Activated CD8-positive, alpha-beta memory T cell treated with anti-CD3 and anti-CD28 coated beads for 4 hours (primary cell): ENCODE measurements around the gene AGAP9.
"Not testable (repeated sequence)": the region's sequence is repeated elsewhere in the genome, so short reads cannot be mapped to it uniquely, and the experiment has no call there.

Experiments
- DNase-seq, 2 donors: peaks; one replicate each; pipeline ENCODE4 v3.0.0-alpha.2; 2020; ENCODE audit warnings: low read depth in 2 of 2

Gene AGAP9

DNA sequence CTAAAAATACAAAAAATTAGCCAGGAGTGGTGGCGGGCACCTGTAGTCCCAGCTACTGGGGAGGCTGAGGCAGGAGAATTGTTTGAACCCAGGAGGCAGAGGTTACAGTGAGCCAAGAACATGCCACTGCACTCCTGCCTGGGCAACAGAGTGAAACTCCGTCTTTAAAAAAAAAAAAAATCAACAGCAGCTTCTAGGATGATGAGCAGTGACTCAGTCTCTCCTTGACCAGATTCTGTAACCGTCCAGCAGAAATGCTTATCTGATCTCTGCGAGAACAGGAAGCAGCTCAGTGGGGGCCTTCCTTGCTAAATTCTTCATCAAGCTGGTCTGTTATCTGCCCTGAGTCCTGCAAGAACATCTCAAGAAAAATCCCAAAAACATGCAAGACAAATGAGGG is 37.5 kb downstream of the AGAP9 start:
- DNase-seq = not testable (repeated sequence)

DNA sequence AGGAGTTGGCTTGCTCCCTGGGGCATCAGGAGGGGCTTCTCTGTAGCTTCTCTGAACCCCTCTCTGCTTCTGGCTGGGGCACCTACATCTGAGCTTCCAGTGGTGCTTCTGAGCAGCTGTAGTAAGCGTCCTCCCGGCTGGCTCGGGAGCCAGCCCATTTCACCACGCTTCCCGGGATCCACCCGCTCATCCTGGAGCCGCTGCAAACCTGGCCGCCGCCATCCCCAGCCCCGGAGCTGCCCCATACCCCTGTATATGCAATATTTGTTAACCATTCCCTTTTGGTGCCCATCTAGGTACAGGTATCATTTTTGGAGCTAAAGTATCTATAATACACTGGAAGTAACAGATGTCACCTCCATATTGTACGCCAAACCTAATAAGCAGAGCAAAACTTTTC is 38.7 kb downstream of the AGAP9 start:
- DNase-seq = not testable (repeated sequence)

DNA sequence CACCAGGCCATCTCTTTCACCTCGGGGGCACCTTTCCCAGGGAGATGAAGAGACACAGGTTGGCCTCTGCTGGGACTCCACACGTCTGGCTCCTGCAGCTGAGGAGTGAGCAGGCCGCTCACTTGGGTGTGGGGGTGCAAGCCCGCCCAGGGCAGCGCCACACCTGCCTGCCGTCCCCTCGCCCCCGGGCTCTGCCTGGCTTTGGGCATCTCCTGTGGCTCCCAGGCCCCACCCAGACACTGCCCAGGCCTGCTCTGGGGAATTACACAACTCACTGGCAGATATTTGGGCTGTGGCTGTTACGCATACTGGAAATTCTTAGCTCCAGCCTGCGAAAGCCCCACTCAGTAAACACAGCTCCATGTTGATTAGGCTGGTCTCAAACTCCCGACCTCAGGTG is 39.5 kb downstream of the AGAP9 start, which contains the start of gene ANXA8:
Gene ANXA8, minus strand, starts transcription at position 193 of the 400 bp plus-strand sequence. Its CDS starts 182 bp downstream, at position 11.
- not testable (repeated sequence) for DNase-seq

DNA sequence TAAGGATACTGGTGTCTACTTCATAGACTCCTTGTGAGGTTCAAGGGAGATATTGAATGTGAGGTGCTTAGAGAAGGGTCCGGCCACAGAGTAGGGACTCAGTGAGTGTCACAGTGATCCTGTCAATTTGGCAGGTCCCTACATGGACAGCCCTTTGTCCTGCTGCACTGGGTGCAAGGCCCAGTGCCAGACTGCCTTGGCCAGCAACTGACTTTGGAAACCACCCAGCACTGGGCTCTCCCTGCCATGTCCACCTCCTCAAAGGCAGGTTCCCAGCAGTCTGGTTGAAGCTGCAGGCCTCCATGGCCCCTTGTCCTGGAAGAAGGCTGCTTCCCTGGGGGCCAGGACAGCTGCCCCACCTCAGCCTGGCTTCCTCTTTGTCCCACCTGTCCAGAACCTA is 41.1 kb downstream of the AGAP9 start:
- not testable (repeated sequence) for DNase-seq

DNA sequence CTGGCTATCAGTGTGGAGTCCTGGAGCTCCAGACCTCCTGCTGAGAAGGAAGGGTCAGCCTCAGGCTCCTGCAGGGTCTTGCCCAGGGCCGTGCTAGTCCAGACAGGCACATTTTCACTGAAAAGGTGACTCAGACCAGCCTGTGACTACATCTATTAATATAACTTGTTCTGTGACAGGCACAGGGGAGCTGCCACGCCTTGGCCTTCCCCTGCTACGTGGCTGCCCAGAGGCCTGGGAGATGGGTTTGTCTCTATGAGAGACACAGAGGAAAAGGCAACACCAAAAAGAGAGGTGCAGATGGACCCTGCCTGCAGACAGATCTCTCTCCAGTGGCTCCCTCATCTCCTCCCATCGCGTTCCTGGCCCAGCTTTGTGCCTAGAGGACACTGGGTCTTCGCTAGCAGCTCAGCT is 41.7 kb downstream of the AGAP9 start:
- not testable (repeated sequence) for DNase-seq

DNA sequence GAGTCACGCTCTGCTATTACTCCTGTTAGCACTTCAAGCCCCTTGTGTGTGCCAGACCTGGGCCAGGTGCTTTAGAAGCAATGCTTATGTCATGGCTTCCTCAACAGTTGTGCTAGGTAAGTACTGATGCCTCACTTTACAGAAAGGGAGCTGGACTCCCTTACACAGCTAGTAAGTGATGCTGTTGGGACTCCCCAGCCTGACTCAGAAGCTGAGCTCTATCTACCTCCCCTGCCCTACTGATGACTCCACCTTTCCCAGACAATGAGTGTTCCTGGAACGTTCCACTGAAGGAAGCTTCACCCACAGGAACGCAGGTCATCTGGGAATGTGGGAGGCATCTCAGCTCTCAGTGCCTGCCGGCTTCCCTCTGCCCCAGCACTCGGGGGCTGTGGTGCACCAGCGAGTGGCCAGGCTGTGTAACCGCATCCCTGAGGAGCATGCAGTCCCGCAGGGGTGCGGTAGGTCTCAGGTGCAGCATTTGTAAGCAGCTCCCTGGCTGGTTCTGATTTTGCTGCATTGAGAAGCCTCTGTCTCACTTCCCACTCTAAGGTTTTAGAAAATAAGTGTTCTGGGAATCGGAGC is 42.2 kb downstream of the AGAP9 start:
- not testable (repeated sequence) for DNase-seq

DNA sequence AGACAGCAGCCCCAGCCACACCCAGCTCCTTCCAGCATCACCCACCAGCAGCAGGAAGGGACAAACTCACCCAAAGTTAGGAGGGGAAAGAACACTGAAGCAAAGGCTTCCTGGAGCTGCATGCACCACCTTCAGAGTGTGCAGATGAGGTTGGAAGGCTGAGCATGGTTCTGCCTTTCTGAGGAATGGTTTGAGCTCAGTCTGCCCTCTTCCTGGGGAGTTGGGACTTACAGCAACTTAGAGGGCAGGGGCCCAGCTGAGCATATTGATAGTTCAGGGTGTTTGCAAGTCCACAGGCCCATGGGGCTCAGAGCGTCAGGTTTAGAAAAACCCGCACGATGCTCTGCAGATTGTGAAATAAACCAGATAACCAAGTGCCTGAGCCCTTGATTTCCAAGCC is 43.3 kb downstream of the AGAP9 start:
- not testable (repeated sequence) for DNase-seq

DNA sequence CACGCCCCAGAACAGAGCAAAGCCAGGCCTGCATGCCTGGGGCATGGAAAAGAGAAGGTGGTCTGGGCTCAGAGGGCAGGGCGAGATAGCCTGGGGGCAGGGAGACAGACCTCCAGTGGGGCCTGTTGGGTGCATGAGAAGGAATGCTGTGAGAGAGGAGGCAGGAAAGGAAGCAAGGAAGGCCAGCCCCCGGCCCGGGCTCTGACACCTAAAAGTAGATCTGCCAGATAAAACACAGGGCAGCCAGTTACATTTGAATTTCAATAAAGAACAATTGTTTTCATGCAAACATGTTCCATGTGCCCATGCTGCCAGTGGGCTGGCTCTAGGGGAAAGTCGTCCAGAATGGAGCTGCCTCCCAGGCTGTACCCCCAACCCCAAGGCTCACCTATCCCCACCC is 45.3 kb downstream of the AGAP9 start:
- DNase-seq = not testable (repeated sequence)

DNA sequence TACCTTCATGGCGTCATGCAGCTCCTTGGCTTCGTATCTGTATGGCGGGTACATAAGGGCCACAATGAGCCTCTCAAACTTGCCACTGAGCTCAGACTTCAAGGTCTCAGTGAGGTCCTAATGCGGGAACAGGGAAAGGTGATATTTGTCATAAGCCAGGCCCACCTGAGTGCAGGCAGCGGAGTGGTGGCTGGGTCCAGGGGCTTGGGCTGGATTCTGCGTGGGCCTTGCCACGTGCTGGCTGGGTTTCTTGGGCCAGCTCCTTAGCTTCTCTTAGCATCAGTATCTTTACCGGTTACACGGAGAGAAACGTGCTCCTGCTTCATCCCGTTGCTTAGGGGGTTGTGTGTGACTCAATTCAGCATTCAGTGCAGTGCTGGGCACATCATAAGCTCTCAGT is 46.4 kb downstream of the AGAP9 start:
- DNase-seq = not testable (repeated sequence)

DNA sequence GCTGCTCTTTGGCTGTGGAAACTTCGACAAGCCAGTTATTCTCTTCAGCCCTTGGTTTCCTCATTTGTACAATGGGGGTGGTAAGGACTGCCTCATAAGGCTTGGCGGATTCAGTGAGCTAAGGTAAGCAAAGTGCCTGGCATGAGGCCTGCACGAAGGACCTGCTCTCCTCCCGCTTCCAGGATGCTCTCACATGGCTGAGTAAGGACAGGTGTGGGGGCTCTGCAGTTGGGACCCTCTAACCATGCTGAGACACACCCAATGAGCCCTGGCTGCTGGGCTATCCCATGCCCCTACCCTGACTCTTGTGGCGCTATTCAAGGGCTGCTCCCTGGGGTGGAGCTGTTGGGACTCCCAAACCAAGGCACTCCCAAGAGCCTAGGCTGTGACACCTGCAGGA is 48.3 kb downstream of the AGAP9 start:
- not testable (repeated sequence) for DNase-seq

DNA sequence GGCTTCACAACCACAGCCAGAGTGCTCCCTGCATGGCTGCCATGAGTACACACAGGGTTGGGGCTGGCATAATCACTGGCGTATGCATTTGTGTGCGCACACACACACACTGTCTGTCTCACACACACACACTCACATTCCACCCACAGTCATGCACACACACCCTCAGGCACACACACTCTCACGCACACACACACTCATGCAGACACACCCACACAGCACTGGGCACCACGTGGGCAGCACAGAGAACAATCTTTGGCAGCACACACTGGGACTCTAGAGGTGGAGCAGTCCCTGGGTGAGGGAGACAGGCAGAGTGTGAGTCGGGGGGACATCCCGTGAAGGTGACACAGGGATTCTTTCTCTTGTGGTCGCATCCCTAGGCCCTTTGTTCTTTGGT is 49.9 kb downstream of the AGAP9 start:
- not testable (repeated sequence) for DNase-seq

DNA sequence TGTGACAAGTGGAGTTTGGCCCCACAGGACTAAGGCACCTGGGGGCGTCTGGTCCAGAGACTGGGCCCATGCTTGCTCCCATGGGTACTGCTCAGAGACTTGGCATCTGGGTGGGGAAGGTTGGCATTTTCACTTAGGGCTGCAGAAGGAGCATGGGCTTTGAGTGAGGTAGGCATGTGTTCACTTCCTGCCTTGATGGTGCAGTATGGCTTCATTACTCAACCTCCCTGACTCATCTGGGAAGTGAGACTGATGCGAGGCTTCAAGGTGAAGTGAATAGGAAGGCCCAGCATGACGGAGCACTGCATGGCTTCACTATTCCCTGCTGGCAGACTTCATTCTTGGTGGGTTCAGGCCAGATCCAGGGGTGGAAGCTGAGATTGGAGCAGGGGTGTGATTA is 50.8 kb downstream of the AGAP9 start:
- not testable (repeated sequence) for DNase-seq

DNA sequence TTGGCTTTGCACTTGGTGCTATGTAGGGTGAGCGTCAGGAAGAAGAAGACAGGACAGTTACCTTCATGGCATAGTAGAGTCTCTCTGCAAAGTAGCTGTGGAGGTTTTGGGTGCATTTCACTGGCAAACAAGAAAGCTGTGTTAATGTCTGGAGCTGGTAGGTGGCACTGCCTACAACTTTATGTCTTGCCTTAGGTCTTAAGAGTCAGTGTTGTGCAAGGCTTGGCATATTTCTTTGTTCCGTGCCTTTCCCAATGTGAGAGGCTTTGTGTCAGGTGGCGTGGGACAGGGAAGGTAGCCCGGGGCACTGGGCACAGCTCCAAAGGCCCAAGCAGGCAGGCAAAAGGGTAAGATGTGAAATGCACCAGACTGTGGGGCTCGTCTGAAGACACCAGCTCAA is 51.4 kb downstream of the AGAP9 start:
- DNase-seq = not testable (repeated sequence)

DNA sequence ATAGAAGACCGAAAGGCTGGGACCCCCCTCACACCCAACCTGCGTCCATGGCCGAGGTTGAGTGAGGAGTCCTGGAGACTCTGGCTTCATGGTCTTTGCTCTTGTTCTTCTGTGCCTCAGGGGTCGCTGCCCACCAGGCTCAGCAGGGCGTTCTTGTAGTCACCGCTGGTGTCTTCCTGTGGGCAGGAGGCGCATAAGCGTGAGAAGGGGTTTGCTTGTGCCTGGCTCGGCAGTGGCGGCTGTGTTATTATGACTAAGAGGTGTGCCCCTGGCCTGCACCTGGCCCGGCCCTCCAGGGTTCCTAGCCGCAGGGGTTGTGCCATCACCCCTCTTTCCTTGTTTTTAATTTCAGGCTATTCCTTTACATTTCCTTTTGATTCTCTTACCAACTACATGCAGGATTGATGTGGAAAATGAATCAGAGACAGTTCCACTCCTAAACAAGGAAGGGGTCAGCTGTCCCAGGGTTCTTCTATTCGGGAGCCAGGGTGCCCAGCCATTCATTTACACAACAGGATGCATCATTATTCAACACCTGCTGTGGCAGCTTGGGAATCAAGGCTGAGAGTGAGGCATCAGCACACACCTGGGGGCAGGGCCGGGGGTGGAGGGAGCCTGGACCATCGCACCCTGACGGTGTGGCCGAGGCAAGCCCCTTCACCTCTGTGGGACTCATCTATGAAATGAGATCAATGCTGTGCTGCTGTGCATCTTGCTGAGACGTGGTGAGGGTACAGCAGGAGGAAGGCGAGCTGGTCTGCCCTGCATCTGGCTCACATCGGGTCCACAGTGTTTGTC is 54.5 kb downstream of the AGAP9 start:
- not testable (repeated sequence) for DNase-seq

DNA sequence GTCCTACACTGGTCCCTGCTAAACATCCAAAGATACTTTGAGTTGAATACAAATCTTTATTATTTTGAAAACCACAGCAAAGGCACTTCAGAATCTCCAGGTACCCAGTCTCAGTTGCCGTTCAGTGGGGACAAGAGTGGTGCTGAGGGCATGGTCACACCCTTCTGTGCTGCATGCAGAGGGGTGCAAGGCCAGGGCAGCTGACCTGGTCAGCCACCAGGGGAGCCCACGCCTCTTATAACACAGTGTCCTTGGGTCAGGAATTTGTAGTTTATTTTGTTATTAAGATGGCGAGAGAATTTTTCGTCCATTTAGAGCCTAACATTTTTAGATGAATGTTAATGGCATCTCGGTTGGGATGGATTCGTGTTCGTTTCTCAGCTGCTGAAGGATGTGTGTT is 55.5 kb downstream of the AGAP9 start:
- DNase-seq = not testable (repeated sequence)

DNA sequence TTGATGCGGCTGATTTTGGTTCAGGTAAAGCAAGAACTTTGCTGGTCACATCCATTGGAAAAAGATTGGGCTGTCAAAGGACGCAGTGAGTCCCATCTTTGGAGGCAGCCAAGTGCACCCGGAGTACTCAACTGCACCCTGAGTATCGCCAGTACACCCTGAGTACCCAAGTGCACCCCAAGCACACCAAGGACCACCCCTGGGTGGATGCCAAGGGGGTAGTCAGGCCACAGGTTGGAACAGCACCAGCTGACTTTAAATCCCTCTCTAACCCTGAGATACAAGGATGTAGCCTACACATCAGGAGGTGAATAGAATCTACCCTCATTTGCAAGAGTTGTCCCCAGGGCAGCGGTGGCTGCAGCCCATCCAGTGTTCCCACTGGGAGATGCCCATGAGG is 56.0 kb downstream of the AGAP9 start:
- DNase-seq = not testable (repeated sequence)

DNA sequence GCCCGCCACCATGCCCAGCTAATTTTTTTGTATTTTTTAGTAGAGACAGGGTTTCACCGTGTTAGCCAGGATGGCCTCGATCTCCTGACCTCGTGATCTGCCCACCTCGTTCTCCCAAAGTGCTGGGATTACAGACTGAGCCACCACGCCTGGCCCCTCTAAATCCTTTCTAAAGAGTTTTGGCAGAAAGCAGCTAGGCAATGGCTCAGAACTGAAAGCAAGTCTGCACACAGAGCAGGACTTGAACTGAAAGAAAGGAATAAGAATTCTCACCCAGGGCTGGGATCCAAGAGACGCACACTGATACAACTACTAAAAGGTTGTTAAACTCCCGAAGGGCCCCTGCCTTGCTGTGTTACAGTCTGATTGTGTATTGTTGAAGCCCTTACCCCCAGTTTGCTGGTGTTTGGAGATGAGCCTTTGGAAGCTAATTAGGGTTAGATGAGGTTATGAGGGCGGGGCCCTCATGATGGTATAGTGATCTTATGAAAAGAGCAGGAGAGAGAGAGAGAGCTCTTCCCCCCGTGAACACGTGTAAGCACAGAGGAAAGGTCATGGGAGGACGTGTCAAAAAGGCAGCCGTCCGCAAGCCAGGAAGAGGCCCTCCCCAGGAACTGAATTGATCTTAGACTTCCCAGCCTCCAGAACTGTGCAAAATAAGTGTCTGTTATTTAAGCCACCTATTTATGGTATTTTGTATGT is 58.1 kb downstream of the AGAP9 start:
- not testable (repeated sequence) for DNase-seq

DNA sequence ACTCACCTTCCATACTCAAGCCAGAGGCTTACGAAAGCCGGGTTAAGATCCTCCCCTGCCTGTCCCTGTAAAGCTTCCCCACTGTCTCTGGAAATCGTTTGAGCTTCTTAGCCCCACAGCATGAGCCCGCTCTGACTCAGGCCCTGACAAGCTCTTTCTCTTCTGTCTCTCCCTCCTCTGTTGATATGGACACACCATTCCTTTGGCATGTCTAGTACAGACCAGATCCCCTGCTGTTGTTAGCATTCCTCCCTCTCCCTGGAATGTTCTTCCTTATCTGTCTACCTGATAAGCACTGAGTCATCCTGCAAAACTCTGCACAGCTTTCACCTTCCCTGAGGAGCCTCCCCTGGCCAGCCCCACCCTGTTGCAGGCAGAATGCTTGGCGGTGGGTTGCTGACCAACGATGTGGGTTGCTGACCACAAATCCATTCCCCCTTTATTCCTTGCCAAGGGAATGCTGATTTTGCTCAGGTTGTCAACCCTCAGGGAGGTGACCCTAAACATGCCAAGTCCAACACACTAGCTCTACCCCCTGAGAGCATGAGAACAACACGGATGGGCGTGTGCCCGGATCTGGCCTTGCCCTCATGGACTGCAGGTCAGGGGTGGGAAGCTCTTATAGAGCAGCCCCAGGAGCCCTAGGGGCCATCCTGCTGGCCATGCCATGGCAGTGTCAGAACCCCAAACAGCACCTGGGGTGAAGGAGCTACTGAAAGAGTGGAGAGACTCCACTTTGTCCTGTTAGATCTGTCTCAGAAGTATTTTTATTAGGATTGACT is 60.7 kb downstream of the AGAP9 start:
- not testable (repeated sequence) for DNase-seq

DNA sequence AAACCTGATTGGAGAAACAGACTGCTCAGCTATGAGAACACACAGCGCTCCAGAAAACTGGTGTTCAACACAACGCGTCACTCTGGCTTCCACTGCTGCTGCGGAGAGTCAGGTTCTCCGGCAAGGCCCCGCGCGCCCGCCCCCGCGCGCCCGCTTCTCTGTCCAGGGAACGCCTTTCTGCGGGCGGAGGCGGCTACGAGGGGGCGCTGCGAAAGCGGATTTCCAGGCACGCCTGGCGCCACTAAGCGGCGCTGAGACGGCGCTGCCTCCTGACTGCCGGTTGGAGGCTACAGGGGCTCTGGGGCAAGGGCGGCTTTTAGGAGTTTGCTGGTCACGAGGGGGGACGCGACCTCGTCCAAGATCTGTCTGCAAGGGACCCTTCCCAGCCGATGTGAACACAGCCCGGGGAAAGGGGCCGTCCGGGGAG is 62.2 kb downstream of the AGAP9 start:
- not testable (repeated sequence) for DNase-seq

DNA sequence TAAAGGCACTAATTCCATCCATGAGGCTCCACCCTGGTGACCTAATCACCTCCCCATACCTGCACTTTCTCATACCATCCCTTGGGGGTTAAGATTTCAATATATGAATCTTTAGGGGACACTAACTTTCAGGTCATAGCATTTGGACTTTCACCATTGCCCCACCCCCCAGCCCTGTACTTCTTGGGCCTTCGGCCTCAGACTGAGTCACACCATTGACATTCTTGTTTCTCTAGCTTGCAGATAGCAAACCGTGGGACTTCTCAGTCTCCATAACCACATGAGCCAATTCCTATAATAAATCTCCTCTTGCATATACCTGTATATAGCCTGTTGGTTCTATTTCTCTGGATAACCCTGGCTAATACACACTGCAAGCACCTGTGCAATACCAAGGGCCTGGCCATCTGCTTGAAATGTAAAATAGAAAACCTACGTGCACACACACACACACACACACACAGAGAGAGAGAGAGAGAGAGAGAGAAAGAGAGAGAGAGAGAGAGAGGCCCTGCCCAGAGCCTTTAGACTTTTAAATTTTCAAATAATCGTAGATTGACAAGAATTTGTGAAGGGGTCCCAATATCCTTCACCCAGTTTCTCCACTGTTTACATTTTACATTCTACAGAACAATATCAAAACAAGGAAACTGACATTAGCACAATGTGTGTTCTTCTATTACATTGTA is 64.8 kb downstream of the AGAP9 start:
- no peak for DNase-seq

DNA sequence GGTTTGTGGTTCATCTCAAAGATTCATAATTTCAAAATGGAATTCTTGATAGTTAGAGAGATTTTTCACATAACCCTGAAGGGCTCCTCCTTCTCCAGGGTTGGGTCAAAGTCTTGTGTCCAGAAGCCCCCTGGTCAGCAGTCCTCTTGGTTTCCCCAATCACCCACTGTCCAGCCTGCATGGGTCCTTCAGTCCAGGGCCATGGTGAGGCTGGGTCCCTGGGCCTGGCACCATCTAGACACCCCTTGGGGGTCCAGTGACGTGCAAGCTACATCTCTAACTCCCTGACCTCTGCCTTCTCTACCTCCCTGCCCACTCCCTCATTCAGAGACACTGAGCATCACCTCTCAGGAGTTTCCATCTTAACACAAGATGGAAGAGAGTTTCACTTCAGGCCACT is 65.6 kb downstream of the AGAP9 start:
- DNase-seq = no peak
